Keratinocyte (primary cell): ENCODE results near the gene ACAD10. TPM values are rescaled to one million over a fixed set of nuclear protein-coding genes. Genes with fewer than 3 reads are reported as not detected.

ENCODE experiments used
- DNase-seq: peaks from one replicate; pipeline ENCODE4 v3.0.0-alpha.2; 2011; ENCODE audit warnings: low read depth, missing footprints, low spot score
- FAIRE-seq: peaks from 2 replicates; lab custom pipeline; 2011; peaks lifted over from hg19 to GRCh38; lab: Jason Lieb, UNC
- H2AFZ ChIP-seq: 2 replicates; pipeline ENCODE4 v1.6.0; 2012; ENCODE audit warnings: low read length, control low read depth, inconsistent platforms; ENCODE audit not compliant: control insufficient read depth
- H3K27ac ChIP-seq: 2 replicates; pipeline ENCODE4 v1.5.1; 2011; ENCODE audit warnings: low read length; ENCODE audit not compliant: control insufficient read depth, insufficient read depth
- H3K27me3 ChIP-seq: 3 replicates; pipeline ENCODE4 v1.6.0; 2011; ENCODE audit warnings: low read length; ENCODE audit not compliant: control insufficient read depth, insufficient read depth; ENCODE audit errors: extremely low read depth
- H3K36me3 ChIP-seq, 2 experiments: 2 replicates in 1 of 2; 3 replicates in 1 of 2; pipeline ENCODE4 v1.5.1; 2011; ENCODE audit warnings: low read length in 2 of 2, mild to moderate bottlenecking in 1 of 2; ENCODE audit not compliant: control insufficient read depth in 2 of 2, insufficient read depth in 2 of 2; ENCODE audit errors: extremely low read depth in 1 of 2
- H3K4me1 ChIP-seq: 3 replicates; pipeline ENCODE4 v1.5.1; 2011; ENCODE audit warnings: low read length; ENCODE audit not compliant: control insufficient read depth, insufficient read depth; ENCODE audit errors: extremely low read depth
- H3K4me2 ChIP-seq: 3 replicates; pipeline ENCODE4 v1.6.0; 2011; ENCODE audit warnings: low read depth, low read length; ENCODE audit not compliant: control insufficient read depth, insufficient read depth; ENCODE audit errors: extremely low read depth
- H3K4me3 ChIP-seq, 3 experiments: fragments of 200-600 bp in 1 of 3; sonication (generic) in 1 of 3; 2 replicates in 2 of 3; 3 replicates in 1 of 3; pipeline ENCODE4 v1.5.1; 2011 to 2016; ENCODE audit warnings: low read length in 3 of 3, mild to moderate bottlenecking in 3 of 3, control low read depth in 2 of 3, inconsistent platforms in 1 of 3, low read depth in 1 of 3, mixed read lengths in 1 of 3, mixed run types in 1 of 3, moderate library complexity in 1 of 3; ENCODE audit not compliant: control insufficient read depth in 2 of 3, insufficient read depth in 2 of 3; ENCODE audit errors: extremely low read depth in 1 of 3
- H3K79me2 ChIP-seq: 2 replicates; pipeline ENCODE4 v1.6.0; 2012; ENCODE audit warnings: low read length; ENCODE audit not compliant: control insufficient read depth, insufficient read depth
- H3K9ac ChIP-seq: 3 replicates; pipeline ENCODE4 v1.6.0; 2011; ENCODE audit warnings: low read length; ENCODE audit not compliant: control insufficient read depth, insufficient read depth; ENCODE audit errors: extremely low read depth
- H3K9me1 ChIP-seq: 3 replicates; pipeline ENCODE4 v1.6.0; 2011; ENCODE audit warnings: low read length; ENCODE audit not compliant: control insufficient read depth, insufficient read depth; ENCODE audit errors: extremely low read depth
- H3K9me3 ChIP-seq: 2 replicates; pipeline ENCODE4 v1.5.1; 2012; ENCODE audit warnings: low read depth, low read length; ENCODE audit not compliant: control insufficient read depth
- H4K20me1 ChIP-seq: 3 replicates; pipeline ENCODE4 v1.6.0; 2011; ENCODE audit warnings: low read length; ENCODE audit not compliant: control insufficient read depth, insufficient read depth; ENCODE audit errors: extremely low read depth
- CTCF ChIP-seq, 3 experiments: IDR thresholded peaks in 1 of 3; conservative IDR thresholded peaks in 1 of 3; optimal IDR thresholded peaks in 1 of 3; 2 replicates in 2 of 3; 3 replicates in 1 of 3; pipeline versions ENCODE3 to v1.5.1; 2011; ENCODE audit warnings: low read length in 3 of 3, mild to moderate bottlenecking in 3 of 3, moderate library complexity in 2 of 3, control low read depth in 1 of 3, inconsistent platforms in 1 of 3; ENCODE audit not compliant: insufficient read depth in 2 of 3; ENCODE audit errors: extremely low read depth in 1 of 3
- EZH2 ChIP-seq: IDR thresholded peaks from one replicate; pipeline ENCODE4 v1.6.1; 2012; ENCODE audit warnings: inconsistent platforms, mild to moderate bottlenecking, low read length, moderate library complexity
- dilution Hi-C: fragments of 300-500 bp; cut with MboI; formaldehyde crosslinking; loops from one replicate; pipeline ENCODE4 v1.7.0; 2020; ENCODE audit warnings: low sequenced_read_pairs; ENCODE audit not compliant: extremely low pct_ligation_motif_present
- polyA plus RNA-seq, 5 experiments: library from polyadenylated mRNA; depleted of rRNA in 3 of 5; stranded (reverse) in 3 of 5; stranded (forward) in 1 of 5; unstranded in 1 of 5; fragments of >200 nt; gene quantifications; 1 replicate in 1 of 5; 2 replicates in 3 of 5; 3 replicates in 1 of 5; pipeline versions ENCODE4 v1.2.1 to v1.2.3, GENCODE V29; 2011 to 2012; ENCODE audit warnings: missing spikeins in 2 of 5, low read depth in 1 of 5, low replicate concordance in 1 of 5

The ACAD10 gene
- polyA plus RNA-seq, 1 donor (not counting 4 experiments of a cell fraction or from before 2014, with no cell fraction given): 13.2 TPM

GRCh38 chr12:111728795-111729194 is 42.9 kb downstream of the ACAD10 start:
- no peaks in the 10 kb centered on the region for H3K79me2 ChIP-seq
- DNase-seq: no peak
- TF ChIP-seq CTCF (optimal IDR thresholded peaks at IDR 0.05 in 1 of 3, IDR thresholded peaks at IDR 0.05 in 1 of 3, conservative IDR thresholded peaks at IDR 0.05 in 1 of 3; ENCODE audit: extremely low read depth in 1 of 3, insufficient read depth in 2 of 3, low read length in 3 of 3) (no peak), EZH2 (no peak)
- no peak overlapping the region for H3K27ac ChIP-seq
- dilution Hi-C loops: no loop called here
- no peak overlapping the region for H3K4me3 ChIP-seq
- no peak for FAIRE-seq
- H2AFZ ChIP-seq: no peak overlapping the region
- H3K9ac ChIP-seq: no peak overlapping the region
- no peaks in the 10 kb centered on the region for H3K27me3 ChIP-seq
- H3K9me1 ChIP-seq: no peaks in the 10 kb centered on the region
- H3K9me3 ChIP-seq: no peaks in the 10 kb centered on the region
- no peaks in the 10 kb centered on the region for H3K4me1 ChIP-seq
- H4K20me1 ChIP-seq: no peaks in the 10 kb centered on the region
- no peak overlapping the region for H3K4me2 ChIP-seq
- peaks cover 6 to 12% of the 10 kb centered on the region in 2 experiments for H3K36me3 ChIP-seq

GRCh38 chr12:111730420-111730819 is 44.6 kb downstream of the ACAD10 start:
- Histone ChIP-seq H3K4me3 (no peak overlapping the region), H3K9me1 (no peaks in the 10 kb centered on the region), H3K27me3 (no peaks in the 10 kb centered on the region), H3K27ac (no peak overlapping the region), H3K4me1 (no peaks in the 10 kb centered on the region), H3K36me3 (peaks cover 6 to 12% of the 10 kb centered on the region in 2 experiments), H3K9me3 (no peaks in the 10 kb centered on the region), H4K20me1 (no peaks in the 10 kb centered on the region), H3K79me2 (no peaks in the 10 kb centered on the region), H3K4me2 (no peak overlapping the region), H3K9ac (no peak overlapping the region), H2AFZ (no peak overlapping the region)
- dilution Hi-C loops: no loop called here
- FAIRE-seq (no peak), DNase-seq (no peak)
- TF ChIP-seq EZH2 (no peak), CTCF (optimal IDR thresholded peaks at IDR 0.05 in 1 of 3, IDR thresholded peaks at IDR 0.05 in 1 of 3, conservative IDR thresholded peaks at IDR 0.05 in 1 of 3; ENCODE audit: extremely low read depth in 1 of 3, insufficient read depth in 2 of 3, low read length in 3 of 3) (no peak)
